HuH-7.5 (cell line): Measurements from ENCODE around the gene SOST.
A peak's percentile ranks its signal among the peaks of the same experiment; 100 is the strongest.

ENCODE experiments used
- DNase-seq: peaks from one replicate; pipeline ENCODE4 v3.0.0; 2011; ENCODE audit warnings: low spot score

SOST gene

DNA sequence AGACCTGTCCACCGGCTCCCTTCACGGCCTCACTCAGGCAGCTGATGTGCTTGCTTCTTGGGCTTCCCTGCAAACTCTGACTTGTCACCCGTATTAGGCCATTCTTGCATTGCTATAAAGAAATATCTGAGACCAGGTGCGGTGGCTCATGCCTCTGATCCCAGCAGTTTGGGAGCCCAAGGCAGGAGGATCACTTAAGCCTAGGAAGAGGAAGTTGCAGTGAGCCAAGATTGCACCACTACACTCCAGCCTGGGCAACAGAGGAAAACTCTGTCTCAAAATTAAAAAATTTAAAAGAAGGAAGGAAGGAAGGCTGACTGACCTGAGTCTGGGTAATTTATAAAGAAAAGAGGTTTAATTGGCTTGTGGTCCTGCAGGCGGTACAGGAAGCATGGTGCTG is 17.0 kb downstream of the SOST start:
- DNase-seq, result no peak

DNA sequence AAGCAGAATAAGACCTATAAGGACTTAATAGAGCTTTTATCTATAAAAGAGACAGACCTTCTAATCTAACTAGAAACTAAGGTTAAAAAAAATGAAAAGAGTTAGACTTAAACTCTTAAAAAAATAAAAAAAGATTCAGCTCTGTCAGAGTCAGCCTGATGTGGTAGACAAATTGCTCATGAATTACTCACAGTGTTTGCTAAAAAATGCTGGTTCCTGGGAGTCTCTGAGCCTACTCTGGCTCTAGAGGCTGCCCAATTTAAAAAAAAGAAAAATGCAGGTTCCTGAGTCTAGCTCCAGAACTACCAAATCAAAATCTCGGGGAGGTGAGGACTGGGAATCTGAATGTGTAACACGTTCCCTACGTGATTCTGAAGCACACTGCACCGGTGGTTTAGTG is 18.1 kb downstream of the SOST start:
- no peak for DNase-seq

DNA sequence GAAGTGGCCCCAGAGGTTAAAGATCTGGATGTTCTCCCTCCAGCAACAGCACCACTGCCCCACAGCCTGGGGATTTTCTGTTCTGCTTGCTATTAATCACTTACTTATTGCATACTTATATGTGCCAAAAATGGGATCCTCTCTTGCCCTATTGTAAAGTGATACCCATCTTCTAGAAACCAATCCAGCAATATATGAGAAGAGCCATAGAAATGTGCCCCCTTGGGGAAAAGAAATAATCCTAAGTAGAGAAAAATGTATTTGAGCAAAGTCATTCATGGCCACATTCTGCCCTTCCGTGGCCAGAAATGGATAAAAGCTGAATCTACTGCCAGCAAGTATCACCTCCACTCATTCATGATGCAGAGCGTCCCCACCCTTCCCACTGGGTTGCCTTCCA is 20.9 kb downstream of the SOST start:
- DNase-seq, result no peak

DNA sequence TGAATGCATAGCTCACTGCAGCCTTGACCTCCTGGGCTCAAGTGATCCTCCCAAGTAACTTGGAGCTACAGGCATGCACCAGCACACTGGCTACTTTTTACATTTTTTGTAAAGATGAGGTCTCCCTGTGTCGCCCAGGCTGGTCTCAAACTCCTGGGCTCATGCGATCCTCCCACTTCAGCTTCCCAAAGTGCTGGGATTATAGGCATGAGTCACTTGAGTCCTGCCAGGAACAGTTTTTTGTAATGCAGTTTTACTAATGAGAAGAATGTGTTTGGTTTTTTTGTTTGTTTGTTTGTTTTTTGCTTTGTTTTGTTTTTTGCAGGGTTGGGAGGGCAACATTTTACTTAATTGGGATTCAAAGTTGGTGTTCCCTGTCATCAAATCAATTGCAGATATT is 22.2 kb downstream of the SOST start:
- DNase-seq, result no peak

DNA sequence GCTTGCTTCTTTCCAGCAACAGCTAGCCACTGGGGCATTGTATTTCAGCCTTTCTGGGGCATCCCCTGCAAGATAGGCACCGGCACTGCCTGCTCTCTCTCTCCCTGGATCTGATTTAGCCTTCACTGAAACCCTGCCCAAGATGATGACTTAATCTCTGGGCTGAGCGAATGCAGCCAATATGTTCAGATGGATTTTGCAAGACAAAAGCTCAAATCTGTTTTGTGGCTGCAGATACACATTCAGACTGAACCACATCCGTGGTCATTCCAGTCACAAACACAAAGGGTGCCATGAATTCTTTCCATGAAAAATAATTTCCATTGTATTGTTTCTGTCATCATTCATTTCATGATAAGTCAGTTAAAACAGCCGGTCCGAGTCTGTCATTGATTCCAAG is 24.2 kb downstream of the SOST start:
- DNase-seq, result no peak

DNA sequence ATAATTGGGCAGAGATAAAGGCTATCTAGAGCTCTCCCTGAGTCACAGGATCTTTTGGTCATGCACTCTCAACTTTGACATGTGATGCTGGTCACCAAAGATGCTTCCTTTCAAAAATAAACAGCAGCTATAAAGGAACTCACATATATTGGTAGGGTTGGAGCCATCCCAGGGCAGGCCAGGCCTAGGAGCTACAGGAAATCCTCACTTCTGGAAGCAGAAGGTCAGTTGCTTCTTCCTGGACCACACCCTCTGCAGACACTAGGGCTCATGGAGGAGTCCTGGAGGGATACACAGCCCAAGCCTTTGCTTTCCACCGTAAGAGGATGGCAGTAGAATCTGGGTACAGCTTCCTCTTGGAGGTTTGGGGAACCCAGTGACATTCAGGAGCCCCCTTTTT is 24.6 kb downstream of the SOST start:
- DNase-seq, result no peak

DNA sequence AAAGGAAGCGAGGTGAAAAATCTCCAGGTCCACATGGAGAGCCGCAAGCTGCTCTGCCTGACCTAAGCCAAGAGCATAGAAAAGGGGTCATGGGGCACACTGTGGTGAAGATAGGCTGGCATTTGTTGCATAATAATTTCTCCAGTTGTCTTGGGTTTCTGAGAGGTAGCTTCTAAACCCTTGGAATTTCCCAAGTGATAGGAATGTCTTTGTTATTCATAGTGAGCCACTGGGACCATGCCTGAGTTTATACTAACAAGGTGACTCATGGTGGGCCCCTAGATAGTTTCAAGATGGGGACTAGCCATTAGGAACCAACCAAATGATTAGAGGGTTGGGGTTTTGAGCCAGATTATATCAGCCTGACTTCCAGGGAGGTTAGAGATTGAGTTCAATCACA is 25.6 kb downstream of the SOST start:
- DNase-seq, result no peak

DNA sequence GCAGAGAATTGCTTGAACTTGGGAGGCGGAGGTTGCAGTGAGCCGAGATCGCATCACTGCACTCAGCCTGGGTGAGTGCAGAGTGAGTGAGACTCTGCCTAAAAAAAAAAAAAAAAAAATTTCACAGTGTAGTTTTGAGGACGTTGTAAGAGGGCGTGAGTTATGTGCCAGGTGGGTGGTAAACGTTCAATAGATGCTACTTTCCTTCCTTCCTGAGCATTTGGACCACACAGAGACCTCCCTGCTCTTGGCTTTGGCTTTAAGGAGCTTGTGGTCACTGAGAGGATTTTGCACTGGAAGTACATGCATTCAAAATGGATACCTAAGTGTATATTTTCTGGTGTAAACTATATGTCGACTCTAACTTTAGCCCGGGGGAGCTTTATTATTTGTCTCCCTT is 30.5 kb downstream of the SOST start:
- no peak for DNase-seq

DNA sequence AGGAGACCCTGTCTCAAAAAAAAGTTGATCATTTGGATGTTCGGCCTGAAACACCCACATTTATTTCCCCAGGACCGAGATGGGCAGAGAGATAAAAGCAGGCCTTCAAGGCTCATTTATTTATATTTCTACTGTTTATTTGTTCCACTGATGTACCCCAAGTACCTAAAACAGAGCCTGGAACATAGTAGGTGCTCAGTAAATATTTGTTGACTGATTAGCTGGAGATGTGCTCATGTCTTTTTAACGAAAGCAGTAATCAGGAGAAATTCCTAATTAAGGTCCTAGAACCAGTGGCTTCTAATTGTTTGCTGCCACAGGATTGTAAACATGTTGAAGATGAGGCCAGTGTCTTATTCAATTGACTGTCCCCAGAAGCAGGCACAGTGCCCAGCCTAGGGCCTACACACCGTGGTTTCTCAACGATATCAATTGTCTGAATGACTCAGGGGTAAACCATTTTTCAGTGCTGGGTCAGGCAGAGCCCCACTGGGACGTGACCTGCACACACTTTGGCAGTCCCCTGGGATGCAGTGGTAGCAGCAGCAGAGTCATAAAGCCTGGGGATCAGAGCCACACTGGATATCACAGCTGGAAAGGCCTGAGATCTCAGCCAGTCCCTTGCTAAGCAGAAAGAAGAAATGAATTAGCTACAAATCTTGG is 34.8 kb downstream of the SOST start:
- DNase-seq, result no peak

DNA sequence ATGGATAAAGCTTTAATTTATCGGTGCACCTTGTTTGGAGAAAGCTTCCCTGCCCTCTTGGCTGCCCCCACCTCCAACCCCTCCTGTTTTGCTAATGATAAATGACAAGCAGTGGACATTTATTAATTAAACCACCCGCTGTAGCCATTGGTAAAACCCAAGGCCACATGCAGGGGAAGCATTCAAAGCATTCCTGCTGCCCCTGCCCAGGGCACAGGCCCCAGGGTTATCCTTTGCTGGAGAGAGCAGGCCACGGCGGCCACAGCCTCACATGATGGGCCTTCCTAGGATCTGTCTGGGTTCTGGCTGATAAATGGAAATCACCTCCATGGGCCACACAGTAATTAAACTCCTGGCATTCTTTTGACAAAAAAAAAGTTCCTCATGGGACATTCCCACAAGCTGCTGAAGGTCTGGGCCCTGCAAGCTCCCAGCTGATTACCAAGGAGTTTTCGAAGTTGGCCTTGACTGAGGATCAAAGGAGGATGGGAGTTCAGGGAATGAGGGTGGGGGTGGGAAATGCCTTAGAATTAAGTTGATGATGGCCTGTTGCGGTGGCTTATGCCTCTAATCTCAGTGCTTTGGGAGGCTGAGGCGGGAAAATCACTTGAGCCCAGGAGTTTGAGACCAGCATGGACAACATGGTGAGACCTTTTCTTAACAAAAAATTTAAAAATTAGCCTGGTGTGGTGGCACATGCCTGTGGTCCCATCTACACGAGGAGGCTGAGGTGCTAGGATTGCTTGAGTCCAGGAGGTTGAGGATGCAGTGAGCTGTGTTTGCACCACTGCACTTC is 35.5 kb downstream of the SOST start:
- DNase-seq, result no peak

DNA sequence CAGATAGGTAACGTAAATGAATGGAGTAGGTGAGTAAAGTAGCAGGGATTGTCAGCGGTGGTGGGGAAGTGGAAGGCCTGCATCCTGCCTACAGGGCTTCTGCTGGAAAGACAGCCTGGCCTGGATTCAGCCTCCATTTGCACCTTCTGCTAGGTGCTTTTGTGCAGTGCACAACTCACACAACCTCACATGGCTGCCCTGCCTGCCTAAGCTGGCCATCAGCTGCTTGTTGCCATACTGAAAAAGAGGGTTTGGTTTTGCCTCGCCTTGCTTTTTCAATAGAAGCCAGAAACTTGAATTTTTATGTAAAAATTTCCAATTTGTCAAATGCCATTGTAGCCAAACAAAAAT is 36.3 kb downstream of the SOST start:
- no peak for DNase-seq

DNA sequence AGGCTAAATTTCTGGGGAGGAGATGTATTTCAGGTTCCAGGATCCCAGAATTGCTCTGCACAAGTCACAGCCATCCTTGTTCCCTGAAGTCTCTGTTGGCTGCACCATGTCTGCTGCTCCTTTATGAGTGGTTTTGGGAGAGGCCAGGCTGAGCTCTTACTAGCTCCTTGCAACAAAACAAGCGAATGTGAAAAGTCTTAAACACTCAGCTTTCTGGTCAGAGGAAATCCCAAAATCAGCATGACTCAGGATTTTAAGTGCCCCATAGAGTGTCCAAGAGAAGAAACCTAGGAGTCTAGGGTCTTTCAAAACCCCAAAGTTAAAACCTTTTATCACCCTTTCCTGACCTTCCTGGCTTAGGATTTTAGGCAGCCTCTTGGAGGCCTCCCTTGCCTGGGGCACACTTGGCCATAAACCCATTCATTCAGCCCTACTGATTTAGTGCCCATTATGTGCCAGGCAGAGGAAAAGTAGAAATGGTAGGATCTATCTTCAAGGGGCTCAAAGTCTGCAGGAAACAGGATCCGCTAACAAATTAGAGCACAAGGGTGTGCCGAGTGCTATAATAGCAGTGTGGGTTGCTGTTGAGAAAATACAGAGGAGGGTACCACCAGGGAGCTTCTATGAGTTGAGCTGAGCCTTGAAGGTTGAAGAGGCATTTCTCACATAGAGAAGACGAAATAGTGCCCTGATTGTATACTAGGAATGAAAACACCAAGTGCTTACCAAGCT is 36.9 kb downstream of the SOST start:
- no peak for DNase-seq

DNA sequence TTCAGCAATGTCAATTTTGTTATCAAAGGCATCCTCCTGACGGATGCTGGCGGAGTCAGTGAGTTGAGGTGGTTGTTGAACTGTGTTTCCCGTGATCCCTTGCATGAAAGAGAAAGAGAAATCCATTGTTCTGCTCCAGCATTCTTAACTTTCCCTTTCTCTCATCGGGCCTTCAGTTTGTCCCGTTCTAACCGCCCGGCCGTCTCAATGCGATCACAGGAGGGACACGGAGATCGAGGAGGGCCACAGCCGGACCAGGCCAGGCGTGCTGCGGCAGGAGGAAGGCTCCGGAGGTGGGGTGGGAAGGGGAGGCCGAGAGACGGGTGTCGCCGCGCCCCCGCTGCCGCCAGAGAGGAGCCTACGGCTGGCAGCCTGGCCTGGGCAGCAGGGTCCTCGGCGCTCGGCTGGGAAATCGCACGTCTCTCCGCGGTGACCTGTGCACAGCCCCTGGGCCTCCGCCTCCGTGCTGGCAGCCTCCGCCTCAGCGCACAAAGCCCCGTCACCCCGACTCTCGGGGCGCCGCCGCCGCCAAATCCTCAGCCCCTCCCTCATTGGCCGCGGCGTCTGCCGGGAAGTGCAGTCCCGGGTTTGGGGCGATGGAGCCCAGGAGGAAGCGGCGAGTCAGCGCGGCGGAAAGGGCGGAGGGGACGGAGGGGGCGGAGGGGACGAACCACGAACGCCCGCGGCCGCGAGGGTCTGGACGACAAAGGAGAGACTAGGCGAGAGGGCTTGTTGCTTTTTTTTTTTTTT is 38.1 kb downstream of the SOST start:
- DNase-seq, result peak; percentile 66

DNA sequence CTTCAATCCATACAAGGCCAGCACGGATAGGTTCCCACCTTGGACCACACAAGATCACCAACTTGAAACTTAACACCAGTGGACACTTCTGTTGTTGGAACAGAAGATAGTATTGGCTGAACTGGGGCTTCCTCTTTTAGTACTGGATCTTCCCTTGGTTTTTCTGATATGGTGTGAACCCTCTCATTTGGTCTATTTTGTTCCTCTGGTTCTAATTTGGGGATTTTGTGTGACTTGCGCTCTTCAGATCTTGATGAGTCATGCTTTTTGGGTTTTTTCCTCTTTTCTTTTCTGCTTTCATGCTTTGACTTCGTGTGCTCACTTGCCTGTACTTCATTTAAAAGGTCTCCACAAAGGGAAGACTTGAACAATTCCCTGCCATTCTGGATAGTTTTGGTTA is 39.0 kb downstream of the SOST start:
- DNase-seq, result no peak

DNA sequence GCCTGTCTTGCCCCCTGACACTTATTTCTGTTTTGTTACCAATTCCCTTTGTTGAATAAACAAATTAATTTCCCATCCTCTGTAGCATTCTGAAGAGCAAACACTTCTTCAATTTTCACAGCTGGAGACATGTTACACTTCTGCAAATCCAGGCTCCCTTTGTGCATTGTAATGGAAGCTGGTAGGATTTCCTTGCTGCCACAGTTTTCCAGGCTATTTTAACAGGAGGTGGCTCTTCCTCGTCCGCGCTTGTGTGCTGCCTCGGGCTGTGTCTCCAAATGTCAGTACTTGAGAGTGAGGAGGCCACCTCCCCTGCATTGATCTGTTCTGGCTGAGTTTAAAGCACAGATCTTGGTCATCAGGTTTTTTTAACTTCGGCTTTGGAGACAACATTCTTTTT is 40.0 kb downstream of the SOST start:
- no peak for DNase-seq

DNA sequence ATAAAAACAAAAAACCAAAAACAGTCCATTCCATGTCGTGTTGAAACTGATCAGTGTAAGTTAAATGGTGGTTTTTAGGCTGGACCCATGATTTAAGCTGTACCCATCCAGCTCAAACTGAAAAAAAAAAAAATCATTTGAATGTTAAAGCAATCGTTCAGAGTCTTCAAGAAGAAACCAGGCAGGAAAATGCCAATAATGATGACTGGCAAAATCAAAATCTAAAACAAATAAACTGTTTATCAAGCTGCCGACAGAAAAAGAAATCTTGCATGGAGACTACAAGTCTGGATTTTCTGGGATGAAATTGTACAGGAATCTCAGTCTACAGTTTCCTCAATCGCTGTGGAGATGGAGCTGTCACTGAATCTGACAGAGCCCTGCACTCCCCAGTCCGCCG is 40.7 kb downstream of the SOST start:
- no peak for DNase-seq

DNA sequence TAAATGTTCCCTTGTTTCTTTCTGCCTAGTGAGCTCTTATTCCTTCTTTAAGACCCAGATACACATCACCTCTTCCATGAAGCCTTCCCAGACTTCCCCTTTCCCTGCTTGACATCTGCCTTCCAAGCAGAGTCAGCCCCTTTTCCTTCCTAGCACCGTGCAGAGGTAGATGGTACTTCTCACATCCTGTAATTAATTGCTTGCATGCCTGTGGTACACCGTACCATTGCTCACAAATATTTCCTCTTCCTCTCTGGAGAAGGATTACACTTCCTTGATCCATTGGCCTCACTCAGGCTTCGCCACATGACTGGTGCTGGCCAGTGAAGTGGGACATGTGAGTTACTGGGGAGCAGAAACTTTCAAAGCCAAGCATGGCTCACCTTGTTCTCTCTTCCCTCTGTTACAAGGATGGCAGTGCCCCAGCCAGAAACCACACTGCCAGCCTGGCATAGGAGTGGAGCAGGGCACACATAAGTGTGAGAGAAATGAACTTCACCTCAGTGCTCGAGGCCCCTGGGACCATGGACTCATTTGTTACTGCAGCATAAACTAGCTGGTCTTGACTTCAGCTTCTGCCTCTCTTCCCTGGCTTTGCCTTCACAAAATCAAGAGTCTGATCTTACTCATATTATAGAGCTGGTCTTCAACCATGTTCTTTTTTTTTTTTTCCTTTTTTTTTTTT is 44.0 kb downstream of the SOST start:
- no peak for DNase-seq

DNA sequence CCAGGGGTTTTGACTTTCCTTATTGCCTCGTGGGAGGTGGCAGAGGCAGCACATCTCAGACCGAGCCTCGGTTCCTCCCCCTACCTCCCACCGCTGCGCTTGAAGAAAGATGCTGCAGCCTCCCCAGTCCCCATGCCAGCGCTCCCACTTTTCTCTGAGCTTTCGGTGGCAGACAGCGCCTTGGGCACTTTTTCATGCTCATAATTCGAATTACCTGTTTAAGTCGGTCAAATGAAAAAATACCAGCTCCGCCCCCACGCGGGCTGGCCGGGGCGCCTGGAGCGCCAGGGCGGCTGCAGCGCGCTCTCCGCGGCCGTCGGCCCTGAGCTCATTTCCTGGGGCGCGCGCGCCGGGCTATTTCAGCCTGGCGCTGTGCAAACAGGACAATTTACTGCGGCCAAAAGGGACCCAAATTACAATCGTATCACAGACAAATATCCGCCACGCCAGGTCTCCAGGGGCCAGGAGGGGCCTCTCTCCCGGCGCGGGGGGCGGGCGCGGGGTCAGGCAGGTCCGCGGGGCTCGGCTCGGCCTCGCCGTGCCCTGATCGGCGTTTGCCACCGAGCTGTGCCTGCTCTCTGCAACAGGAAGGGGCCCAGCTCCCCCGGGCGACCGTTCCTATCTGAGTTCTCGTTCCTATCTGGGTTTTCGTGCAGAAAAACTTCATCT is 45.0 kb downstream of the SOST start:
- DNase-seq, result peak; percentile 55

DNA sequence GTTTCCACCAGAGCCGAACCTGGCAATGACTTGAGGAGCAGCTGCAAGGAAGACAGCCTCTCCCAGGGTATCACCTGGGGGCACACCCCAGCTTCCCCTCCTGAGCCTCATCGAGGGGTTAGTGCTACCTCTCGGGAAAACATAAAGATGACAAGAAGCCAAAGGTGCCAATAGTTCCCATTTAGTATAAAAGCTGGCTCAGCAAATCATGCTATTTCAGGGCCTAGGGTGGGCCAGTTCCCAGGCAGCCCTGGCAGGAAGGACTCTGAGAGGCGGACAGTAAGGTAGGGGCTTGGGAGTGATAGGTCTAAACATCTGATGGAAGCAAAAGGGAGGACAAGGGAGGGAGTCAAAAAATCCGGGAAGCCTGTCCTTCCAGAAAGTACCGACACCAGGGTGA is 46.2 kb downstream of the SOST start:
- no peak for DNase-seq

DNA sequence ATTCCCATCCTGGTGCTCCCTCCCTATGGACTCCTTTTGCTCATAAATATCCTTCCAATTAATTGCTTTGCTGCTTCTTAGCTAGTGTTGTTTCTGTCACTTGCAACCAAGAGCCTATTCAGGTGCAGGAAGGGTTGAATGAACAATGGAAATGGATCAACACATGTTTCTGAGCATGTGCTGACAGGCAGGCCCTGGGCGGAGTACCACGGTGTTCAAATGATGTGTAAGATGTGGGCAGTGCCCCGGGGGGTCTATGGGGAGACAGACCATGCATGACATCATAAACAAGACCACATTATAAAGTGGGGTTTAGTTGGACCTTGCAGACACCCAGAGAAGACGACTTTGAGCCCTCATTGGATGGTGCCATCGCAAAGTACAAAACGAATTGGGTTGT is 48.5 kb downstream of the SOST start:
- DNase-seq, result no peak

DNA sequence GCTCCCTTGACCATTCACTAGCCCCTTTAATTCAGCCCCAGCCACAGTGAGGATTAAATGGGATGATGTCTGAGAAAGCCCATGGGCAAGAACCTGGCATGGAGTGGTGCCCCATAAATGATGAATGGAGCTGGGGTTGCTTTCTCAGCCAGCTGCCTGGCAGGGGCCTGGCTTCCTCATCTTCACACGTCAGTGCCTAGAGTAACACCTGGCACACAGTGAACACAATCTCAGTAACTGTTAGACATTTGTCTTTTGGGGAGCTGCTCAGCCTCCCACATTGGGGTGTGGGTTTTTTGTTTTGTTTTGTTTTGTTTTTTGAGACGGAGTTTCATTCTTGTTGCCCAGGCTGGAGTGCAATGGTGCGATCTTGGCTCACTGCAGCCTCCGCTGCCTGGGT is 49.4 kb downstream of the SOST start:
- no peak for DNase-seq

DNA sequence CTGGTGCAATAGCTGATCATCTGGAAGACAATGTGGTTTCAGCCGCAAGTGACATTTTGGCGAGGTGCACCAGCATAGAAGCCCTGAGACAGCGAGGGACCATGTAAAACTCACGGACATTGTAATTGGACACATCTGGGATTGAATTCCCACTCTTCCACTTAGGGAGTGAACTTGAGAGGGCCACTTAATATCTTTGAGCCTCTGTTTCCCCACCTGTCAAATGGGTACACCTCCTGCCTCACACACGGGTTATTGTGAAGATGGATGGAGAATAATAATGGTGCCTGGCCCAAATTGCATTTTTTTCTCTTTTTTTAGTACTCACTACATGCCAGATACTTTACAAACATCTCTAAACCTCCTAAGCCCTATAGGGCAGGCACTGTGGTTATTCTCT is 51.4 kb downstream of the SOST start:
- no peak for DNase-seq
